ENCODE data around the gene CSNK2A1.

DNA sequence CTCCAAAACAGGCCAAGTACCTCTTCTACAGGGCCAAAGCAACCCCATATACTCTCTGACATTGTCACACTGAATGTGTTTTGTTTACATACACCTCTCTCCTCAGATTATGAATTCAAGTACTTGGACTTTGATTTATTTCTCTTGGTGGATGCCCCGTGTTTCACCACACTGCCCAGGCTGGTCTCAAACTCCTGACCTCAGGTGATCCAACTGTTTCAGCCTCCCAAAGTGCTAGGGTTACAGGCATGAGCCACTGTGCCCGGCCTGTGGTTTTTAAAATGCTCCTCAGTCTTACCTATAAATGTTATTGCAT is 16.1 kb downstream of the CSNK2A1 start:
- TF ChIP-seq, protein P1, sequence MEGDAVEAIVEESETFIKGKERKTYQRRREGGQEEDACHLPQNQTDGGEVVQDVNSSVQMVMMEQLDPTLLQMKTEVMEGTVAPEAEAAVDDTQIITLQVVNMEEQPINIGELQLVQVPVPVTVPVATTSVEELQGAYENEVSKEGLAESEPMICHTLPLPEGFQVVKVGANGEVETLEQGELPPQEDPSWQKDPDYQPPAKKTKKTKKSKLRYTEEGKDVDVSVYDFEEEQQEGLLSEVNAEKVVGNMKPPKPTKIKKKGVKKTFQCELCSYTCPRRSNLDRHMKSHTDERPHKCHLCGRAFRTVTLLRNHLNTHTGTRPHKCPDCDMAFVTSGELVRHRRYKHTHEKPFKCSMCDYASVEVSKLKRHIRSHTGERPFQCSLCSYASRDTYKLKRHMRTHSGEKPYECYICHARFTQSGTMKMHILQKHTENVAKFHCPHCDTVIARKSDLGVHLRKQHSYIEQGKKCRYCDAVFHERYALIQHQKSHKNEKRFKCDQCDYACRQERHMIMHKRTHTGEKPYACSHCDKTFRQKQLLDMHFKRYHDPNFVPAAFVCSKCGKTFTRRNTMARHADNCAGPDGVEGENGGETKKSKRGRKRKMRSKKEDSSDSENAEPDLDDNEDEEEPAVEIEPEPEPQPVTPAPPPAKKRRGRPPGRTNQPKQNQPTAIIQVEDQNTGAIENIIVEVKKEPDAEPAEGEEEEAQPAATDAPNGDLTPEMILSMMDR (IDR thresholded peaks at IDR 0.05), result no peak
- TF ChIP-seq POLR2A (IDR thresholded peaks at IDR 0.05), result no peak
